ENCODE data around the gene MYF5. TPM values are rescaled to one million over a fixed set of nuclear protein-coding genes. Genes with fewer than 3 reads are reported as not detected.
"Not testable (repeated sequence)": the region's sequence is repeated elsewhere in the genome, so short reads cannot be mapped to it uniquely, and the experiment has no call there.

MYF5 gene
- total RNA-seq: not detected

- H3K27me3 ChIP-seq (ENCODE audit: insufficient read depth, low read length): peaks cover 61% of the 10 kb centered on the region
- no peaks in the 10 kb centered on the region for H3K4me1 ChIP-seq (ENCODE audit: insufficient read depth, low read length)
- no peak within 1 kb of the TSS for H3K4me3 ChIP-seq (ENCODE audit: low read length)
- no peaks in the 10 kb centered on the region for H3K9me3 ChIP-seq (ENCODE audit: low read depth, low read length)
Observed at GRCh38 chr12:80716696-80717469, at the start of gene MYF5. MYF5 (plus strand) TSS chr12:80716912; CDS start chr12:80717064, 152 bp downstream.

GRCh38 chr12:80670214-80670613, 46.5 kb upstream of the MYF5 start:
- H3K9me3 ChIP-seq (ENCODE audit: low read depth, low read length): no peaks in the 10 kb centered on the region
- H3K4me3 ChIP-seq (ENCODE audit: low read length): no peak overlapping the region
- no peaks in the 10 kb centered on the region for H3K27me3 ChIP-seq (ENCODE audit: insufficient read depth, low read length)
- H3K4me1 ChIP-seq (ENCODE audit: insufficient read depth, low read length): no peaks in the 10 kb centered on the region

GRCh38 chr12:80676042-80676636, 40.6 kb upstream of the MYF5 start:
- H3K4me3 ChIP-seq (ENCODE audit: low read length); H3K4me1 ChIP-seq (ENCODE audit: insufficient read depth, low read length); H3K9me3 ChIP-seq (ENCODE audit: low read depth, low read length); H3K27me3 ChIP-seq (ENCODE audit: insufficient read depth, low read length): not testable (repeated sequence)

GRCh38 chr12:80676856-80677255, 39.9 kb upstream of the MYF5 start:
- H3K27me3 ChIP-seq (ENCODE audit: insufficient read depth, low read length): no peaks in the 10 kb centered on the region
- H3K9me3 ChIP-seq (ENCODE audit: low read depth, low read length): no peaks in the 10 kb centered on the region
- H3K4me3 ChIP-seq (ENCODE audit: low read length): no peak overlapping the region
- no peaks in the 10 kb centered on the region for H3K4me1 ChIP-seq (ENCODE audit: insufficient read depth, low read length)

GRCh38 chr12:80677994-80678393, 38.7 kb upstream of the MYF5 start:
- no peaks in the 10 kb centered on the region for H3K4me1 ChIP-seq (ENCODE audit: insufficient read depth, low read length)
- no peak overlapping the region for H3K4me3 ChIP-seq (ENCODE audit: low read length)
- H3K9me3 ChIP-seq (ENCODE audit: low read depth, low read length): no peaks in the 10 kb centered on the region
- H3K27me3 ChIP-seq (ENCODE audit: insufficient read depth, low read length): no peaks in the 10 kb centered on the region

GRCh38 chr12:80679346-80680131, 37.2 kb upstream of the MYF5 start:
- no peak overlapping the region for H3K4me3 ChIP-seq (ENCODE audit: low read length)
- H3K4me1 ChIP-seq (ENCODE audit: insufficient read depth, low read length): no peaks in the 10 kb centered on the region
- H3K9me3 ChIP-seq (ENCODE audit: low read depth, low read length): no peaks in the 10 kb centered on the region
- no peaks in the 10 kb centered on the region for H3K27me3 ChIP-seq (ENCODE audit: insufficient read depth, low read length)

- Histone ChIP-seq H3K27me3 (ENCODE audit: insufficient read depth, low read length) (no peaks in the 10 kb centered on the region), H3K9me3 (ENCODE audit: low read depth, low read length) (no peaks in the 10 kb centered on the region), H3K4me1 (ENCODE audit: insufficient read depth, low read length) (no peaks in the 10 kb centered on the region), H3K4me3 (ENCODE audit: low read length) (no peak overlapping the region)
Observed at GRCh38 chr12:80681287-80681686, 35.4 kb upstream of the MYF5 start.

- Histone ChIP-seq H3K4me3 (ENCODE audit: low read length) (no peak overlapping the region), H3K4me1 (ENCODE audit: insufficient read depth, low read length) (no peaks in the 10 kb centered on the region), H3K9me3 (ENCODE audit: low read depth, low read length) (no peaks in the 10 kb centered on the region), H3K27me3 (ENCODE audit: insufficient read depth, low read length) (no peaks in the 10 kb centered on the region)
Observed at GRCh38 chr12:80681786-80682185, 34.9 kb upstream of the MYF5 start.

GRCh38 chr12:80684077-80684495, 32.6 kb upstream of the MYF5 start:
- H3K4me1 ChIP-seq (ENCODE audit: insufficient read depth, low read length): no peaks in the 10 kb centered on the region
- no peaks in the 10 kb centered on the region for H3K9me3 ChIP-seq (ENCODE audit: low read depth, low read length)
- H3K4me3 ChIP-seq (ENCODE audit: low read length): no peak overlapping the region
- H3K27me3 ChIP-seq (ENCODE audit: insufficient read depth, low read length): no peaks in the 10 kb centered on the region

GRCh38 chr12:80690090-80690489, 26.6 kb upstream of the MYF5 start:
- Histone ChIP-seq H3K9me3 (ENCODE audit: low read depth, low read length) (no peaks in the 10 kb centered on the region), H3K27me3 (ENCODE audit: insufficient read depth, low read length) (no peaks in the 10 kb centered on the region), H3K4me1 (ENCODE audit: insufficient read depth, low read length) (no peaks in the 10 kb centered on the region), H3K4me3 (ENCODE audit: low read length) (no peak overlapping the region)

GRCh38 chr12:80690513-80690912, 26.2 kb upstream of the MYF5 start:
- Histone ChIP-seq H3K4me3 (ENCODE audit: low read length) (no peak overlapping the region), H3K4me1 (ENCODE audit: insufficient read depth, low read length) (no peaks in the 10 kb centered on the region), H3K9me3 (ENCODE audit: low read depth, low read length) (no peaks in the 10 kb centered on the region), H3K27me3 (ENCODE audit: insufficient read depth, low read length) (no peaks in the 10 kb centered on the region)

GRCh38 chr12:80692114-80692513, 24.6 kb upstream of the MYF5 start:
- no peak overlapping the region for H3K4me3 ChIP-seq (ENCODE audit: low read length)
- no peaks in the 10 kb centered on the region for H3K9me3 ChIP-seq (ENCODE audit: low read depth, low read length)
- no peaks in the 10 kb centered on the region for H3K4me1 ChIP-seq (ENCODE audit: insufficient read depth, low read length)
- H3K27me3 ChIP-seq (ENCODE audit: insufficient read depth, low read length): no peaks in the 10 kb centered on the region

GRCh38 chr12:80697270-80697887, 19.3 kb upstream of the MYF5 start:
- Histone ChIP-seq H3K4me1 (ENCODE audit: insufficient read depth, low read length) (no peaks in the 10 kb centered on the region), H3K9me3 (ENCODE audit: low read depth, low read length) (no peaks in the 10 kb centered on the region), H3K4me3 (ENCODE audit: low read length) (no peak overlapping the region)

GRCh38 chr12:80698256-80698655, 18.5 kb upstream of the MYF5 start:
- H3K27me3 ChIP-seq (ENCODE audit: insufficient read depth, low read length): no peaks in the 10 kb centered on the region
- no peaks in the 10 kb centered on the region for H3K9me3 ChIP-seq (ENCODE audit: low read depth, low read length)
- H3K4me3 ChIP-seq (ENCODE audit: low read length): no peak overlapping the region
- no peaks in the 10 kb centered on the region for H3K4me1 ChIP-seq (ENCODE audit: insufficient read depth, low read length)

More at GRCh38 chr12:80697270-80697887, 19.3 kb upstream of the MYF5 start:
- H3K27me3 ChIP-seq (ENCODE audit: insufficient read depth, low read length): no peaks in the 10 kb centered on the region

Measured in mononuclear cell (primary cell).